Measurements from ENCODE around the gene SMOC2. TPM values are rescaled to one million over a fixed set of nuclear protein-coding genes. Genes with fewer than 3 reads are reported as not detected.

The SMOC2 gene, protein sequence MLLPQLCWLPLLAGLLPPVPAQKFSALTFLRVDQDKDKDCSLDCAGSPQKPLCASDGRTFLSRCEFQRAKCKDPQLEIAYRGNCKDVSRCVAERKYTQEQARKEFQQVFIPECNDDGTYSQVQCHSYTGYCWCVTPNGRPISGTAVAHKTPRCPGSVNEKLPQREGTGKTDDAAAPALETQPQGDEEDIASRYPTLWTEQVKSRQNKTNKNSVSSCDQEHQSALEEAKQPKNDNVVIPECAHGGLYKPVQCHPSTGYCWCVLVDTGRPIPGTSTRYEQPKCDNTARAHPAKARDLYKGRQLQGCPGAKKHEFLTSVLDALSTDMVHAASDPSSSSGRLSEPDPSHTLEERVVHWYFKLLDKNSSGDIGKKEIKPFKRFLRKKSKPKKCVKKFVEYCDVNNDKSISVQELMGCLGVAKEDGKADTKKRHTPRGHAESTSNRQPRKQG
- 100 to 1,000 TPM in 4 of 12 donors, 10 to 100 TPM in 7, not detected in 1; 59.8 to 133 (median 90.2) TPM for polyA plus RNA-seq (ENCODE audit: insufficient read length in 12 of 12)
- long read RNA-seq, donor 1, partial matches to known transcripts: 0 of 2 reads
- long read RNA-seq, donor 1, other reads (novel, unspliced or antisense): 0 of 2 reads
- long read RNA-seq, donor 2, transcript SMOC2-202 (13 exons, 3,117 nt): major isoform, 9 of 17 reads
- long read RNA-seq, donor 2, partial matches to known transcripts: 8 of 17 reads
- long read RNA-seq, donor 2, other reads (novel, unspliced or antisense): 0 of 17 reads
- long read RNA-seq, donor 3, transcript SMOC2-202 (13 exons, 3,117 nt): major isoform, 11 of 12 reads
- long read RNA-seq, donor 3, partial matches to known transcripts: 0 of 12 reads
- long read RNA-seq, donor 3, other reads (novel, unspliced or antisense): 0 of 12 reads
- long read RNA-seq, donor 4, transcript SMOC2-202 (13 exons, 3,117 nt): major isoform, 8 of 13 reads
- long read RNA-seq, donor 4, partial matches to known transcripts: 5 of 13 reads
- long read RNA-seq, donor 4, other reads (novel, unspliced or antisense): 0 of 13 reads
- long read RNA-seq, donor 5, transcript SMOC2-202 (13 exons, 3,117 nt): major isoform, 14 of 22 reads
- long read RNA-seq, donor 5, partial matches to known transcripts: 6 of 22 reads
- long read RNA-seq, donor 5, other reads (novel, unspliced or antisense): 0 of 22 reads
- long read RNA-seq, donor 6, transcript SMOC2-202 (13 exons, 3,117 nt): major isoform, 13 of 28 reads
- long read RNA-seq, donor 6, partial matches to known transcripts: 13 of 28 reads
- long read RNA-seq, donor 6, other reads (novel, unspliced or antisense): 0 of 28 reads
- long read RNA-seq, donor 7, transcript SMOC2-202 (13 exons, 3,117 nt): major isoform, 7 of 13 reads
- long read RNA-seq, donor 7, partial matches to known transcripts: 6 of 13 reads
- long read RNA-seq, donor 7, other reads (novel, unspliced or antisense): 0 of 13 reads
- long read RNA-seq, donor 8, transcript SMOC2-202 (13 exons, 3,117 nt): major isoform, 20 of 27 reads
- long read RNA-seq, donor 8, partial matches to known transcripts: 7 of 27 reads
- long read RNA-seq, donor 8, other reads (novel, unspliced or antisense): 0 of 27 reads
- long read RNA-seq, donor 9, transcript SMOC2-202 (13 exons, 3,117 nt): major isoform, 11 of 34 reads
- long read RNA-seq, donor 9, partial matches to known transcripts: 22 of 34 reads
- long read RNA-seq, donor 9, other reads (novel, unspliced or antisense): 0 of 34 reads
- long read RNA-seq, donor 10, transcript SMOC2-202 (13 exons, 3,117 nt): major isoform, 12 of 13 reads
- long read RNA-seq, donor 10, partial matches to known transcripts: 0 of 13 reads
- long read RNA-seq, donor 10, other reads (novel, unspliced or antisense): 0 of 13 reads
- long read RNA-seq, donor 11, transcript SMOC2-202 (13 exons, 3,117 nt): major isoform, 29 of 44 reads
- long read RNA-seq, donor 11, partial matches to known transcripts: 13 of 44 reads
- long read RNA-seq, donor 11, other reads (novel, unspliced or antisense): 0 of 44 reads

DNA sequence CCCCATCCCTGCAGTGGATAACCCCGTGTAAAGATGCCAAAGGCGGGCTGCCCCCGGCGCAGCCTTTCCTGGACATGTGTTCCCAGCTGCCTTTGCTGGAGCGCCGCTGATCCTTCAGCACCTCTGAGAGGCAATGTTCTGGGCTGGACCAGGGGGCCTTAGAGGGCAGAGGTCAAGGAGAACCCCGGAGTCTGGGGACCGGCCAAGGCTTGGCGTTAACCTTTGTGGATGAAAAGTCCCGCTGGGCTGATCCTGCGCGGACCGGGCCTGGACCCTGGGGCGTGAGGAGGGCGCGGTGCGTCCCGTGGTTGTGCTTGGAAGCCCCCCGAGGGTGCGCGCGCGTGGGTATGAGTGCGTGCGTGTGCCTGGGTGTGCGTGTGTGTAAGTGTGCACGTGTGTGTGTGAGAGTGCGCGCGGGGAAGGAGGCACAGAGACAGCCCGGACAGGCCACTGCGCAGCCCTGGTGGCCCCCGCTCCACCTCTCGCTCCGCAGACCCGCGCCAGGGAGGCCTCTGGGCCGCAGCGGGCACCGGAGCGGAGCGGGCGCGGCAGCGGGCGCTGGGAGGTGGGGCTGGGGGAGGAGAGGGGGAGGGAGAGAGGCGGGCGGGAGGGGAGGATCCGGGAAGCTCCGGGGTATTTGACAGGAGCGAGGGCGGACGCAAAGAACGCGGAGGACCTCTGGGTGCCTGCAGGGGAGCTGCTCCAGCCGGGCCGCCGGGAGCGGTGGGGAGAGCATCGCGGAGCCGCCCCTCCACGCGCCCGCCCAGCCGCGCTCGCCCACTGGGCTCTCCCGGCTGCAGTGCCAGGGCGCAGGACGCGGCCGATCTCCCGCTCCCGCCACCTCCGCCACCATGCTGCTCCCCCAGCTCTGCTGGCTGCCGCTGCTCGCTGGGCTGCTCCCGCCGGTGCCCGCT is at the start of gene SMOC2:
SMOC2 (plus strand) TSS at position 665 of the 914 bp plus-strand sequence; CDS start at position 852, 187 bp downstream.
- peak; percentile 51 for DNase-seq

DNA sequence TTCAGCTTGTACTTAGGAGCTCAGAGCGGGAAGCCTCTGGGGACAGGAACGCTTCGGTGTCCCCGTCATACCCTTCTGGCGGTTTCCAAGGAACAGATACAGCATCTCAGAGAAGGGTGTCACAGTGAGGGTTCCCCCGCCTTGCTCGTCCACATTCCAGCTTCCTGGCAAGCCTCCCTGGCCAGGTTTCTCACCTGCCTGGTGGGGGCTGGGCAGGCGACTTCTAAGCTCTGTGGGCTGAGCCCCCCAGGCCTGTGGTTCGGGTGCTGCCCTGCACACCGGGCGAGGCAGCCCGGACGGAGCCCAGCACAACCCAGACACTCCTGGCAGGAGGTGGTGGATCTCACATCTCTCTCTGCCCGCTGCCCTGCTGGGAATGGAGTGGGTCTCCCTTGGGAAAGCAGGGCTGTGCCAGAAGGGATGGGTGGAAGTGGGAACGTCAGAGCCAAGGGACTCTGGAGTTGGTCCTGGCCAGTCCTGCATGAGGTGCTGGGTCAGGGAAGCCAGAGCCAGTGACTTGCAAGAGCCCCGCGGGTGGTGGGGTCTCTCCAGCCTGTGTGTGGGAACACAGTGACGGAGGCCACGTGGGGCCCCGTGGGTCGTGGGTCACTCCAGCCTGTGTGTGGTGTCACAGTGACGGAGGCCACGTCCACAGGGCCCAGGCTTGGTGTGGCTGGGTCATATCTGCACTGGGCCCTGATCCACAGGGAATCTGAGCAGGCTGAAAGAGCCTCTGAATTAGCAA is 47.7 kb upstream of the SMOC2 start:
- no peak for DNase-seq

DNA sequence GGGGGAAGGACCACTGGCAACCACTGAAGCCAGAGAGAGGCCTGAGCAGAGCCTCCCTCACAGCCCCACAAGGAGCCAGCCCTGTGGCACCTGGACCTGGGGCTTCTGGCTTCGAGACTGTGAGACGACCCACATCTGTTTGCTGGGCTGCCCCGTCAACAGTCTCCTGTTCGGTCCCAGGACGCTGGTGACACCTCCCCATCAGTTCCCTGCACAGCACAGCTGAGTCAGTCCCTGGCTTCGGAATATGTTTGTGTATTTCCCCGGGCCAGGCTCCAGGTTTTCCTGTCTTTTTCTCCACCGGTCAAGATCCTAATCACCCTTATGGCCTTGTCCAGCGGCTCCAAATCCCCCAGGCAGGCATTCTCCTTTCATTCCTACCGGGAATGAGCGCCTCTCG is 46.4 kb upstream of the SMOC2 start:
- no peak for DNase-seq

DNA sequence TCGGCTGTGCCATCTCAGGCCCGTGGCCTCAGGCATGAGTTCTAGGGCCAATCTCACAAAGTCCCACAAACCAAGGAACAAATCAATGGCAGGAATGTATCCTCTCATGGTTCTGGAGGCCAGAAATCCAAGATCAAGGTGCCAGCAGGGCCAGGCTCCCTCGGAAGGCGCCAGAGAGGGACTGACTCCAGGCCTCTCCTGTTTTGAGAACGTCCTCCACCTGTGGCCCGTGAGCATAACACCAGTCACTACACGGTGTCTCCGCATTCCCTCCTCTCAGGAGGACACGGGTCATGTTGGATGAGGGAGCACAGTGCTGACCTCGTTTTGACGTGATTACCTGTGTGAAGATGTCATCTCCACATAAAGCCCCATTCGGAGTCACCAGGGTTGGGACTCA is 45.0 kb upstream of the SMOC2 start:
- no peak for DNase-seq

DNA sequence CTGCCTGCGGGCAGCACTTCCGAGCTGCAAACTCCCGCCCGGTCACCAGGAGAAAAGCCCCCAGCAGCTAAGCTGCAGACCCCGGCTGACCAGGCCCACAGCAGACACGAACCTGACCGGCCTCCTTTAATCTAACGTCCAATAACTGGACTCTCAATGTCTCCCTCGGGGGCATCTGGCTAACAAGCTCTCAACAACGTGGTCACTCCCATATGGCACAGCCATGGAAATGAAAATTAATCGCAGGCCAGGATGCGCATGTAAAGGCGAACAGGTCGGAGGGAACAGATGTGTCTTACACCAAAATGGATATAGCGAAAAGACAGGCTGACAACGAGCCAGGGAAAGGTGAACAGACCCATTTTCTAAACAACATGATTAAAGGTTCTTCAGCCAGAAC is 44.4 kb upstream of the SMOC2 start:
- DNase-seq: no peak

DNA sequence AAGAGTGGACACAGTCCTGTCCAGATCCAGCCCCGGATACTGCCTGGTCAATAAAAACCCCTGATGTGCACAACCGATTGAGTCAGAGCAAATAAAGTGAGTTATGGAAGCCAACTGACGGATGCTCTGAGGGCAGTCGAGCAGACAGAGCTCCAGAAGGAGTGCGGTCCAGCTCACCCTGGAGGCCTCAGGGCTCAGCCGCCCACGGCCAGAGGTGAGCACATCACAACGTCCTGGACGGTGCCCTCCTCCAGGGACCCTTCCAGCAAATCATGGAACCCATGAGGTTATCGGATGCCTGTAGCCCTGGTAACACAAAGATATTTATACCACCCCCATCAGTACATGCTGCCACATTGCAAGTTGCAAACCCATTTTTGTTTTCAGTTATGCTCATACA is 44.0 kb upstream of the SMOC2 start:
- DNase-seq: no peak

DNA sequence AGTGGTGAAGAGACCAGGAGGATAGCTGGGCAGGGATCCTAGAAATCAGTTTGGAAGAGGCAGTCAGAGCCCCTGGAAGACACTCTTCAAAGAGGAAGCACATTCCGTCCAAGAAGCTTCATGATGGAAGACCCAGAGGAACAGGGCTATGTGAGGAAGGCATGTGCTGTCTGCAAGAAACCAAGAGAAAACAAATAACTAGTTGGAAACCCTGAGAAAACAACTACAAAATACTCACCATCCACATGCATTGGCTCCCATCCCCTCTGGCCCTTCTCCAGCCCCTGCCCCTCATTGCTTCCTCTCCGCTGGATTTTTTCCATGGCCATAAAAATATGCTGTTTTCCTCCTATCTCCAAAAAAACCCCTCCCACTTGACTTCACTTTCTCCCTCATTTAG is 40.9 kb upstream of the SMOC2 start:
- peak; percentile 66 for DNase-seq

DNA sequence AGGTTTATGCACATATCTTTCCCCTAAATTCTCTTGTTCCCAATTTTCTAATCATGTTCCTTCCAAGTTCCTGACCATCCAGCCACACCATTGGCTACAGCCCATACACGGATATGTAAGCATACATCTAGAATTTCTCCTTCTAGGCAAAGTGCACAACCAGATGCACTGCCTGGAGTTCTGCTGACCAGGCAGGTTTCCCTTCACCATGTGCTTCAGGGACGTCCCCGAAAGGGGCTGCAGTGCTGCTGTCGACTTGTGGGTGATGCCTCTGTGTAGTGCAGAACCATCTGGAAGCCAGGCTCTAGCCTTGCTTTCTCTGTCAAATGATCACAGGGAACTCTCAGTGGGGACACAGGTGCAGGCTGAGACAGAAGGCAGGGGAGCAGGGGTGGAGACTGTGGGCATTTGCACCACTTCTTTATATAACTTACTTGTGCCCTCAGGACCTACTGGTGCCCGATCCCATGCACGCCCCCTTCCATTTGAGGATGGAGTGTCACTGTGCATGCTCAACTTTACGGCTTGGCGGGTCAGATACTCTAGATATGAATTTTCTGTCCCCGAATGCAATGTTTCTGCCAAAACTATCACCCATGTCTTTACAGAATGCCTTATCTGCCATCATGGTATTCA is 37.5 kb upstream of the SMOC2 start:
- no peak for DNase-seq

DNA sequence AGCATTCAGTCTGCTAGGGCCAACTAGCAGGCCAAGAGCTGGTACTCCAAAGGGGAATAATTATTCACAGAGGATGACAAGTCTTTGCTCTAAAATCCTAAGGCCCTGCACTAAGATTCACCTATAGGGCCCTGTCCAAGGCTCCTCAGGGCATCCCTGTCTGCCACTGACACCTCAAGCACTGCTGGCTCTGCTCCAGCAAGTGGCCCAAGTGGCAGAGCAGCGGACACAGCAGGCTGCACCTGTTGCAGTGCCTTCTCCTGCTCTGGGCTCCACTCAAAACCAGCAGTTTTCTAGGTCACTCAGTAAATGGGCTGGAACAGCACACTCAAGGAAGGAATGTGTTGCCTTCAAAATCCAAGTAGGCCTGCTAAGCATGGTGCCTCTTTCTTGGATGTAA is 36.4 kb upstream of the SMOC2 start:
- DNase-seq: no peak

DNA sequence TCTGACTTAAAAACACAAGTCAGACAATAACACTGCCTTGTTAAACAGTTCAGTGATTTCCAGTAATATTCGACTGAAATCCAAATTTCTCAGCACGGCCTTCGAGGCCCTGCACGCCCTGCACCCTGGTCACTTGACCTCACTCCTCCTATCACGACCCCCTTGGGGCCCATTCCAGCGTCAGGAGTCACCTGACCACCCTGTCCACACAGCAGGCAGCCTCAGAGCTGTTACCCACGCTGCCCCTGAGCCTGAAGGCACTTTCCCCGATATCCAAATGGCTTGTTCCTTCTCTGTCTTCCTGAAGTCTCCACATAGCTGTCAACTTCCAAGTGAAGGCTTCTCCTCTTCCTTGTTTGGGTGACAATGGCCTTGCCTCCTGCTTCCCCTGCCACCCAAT is 33.1 kb upstream of the SMOC2 start:
- no peak for DNase-seq

DNA sequence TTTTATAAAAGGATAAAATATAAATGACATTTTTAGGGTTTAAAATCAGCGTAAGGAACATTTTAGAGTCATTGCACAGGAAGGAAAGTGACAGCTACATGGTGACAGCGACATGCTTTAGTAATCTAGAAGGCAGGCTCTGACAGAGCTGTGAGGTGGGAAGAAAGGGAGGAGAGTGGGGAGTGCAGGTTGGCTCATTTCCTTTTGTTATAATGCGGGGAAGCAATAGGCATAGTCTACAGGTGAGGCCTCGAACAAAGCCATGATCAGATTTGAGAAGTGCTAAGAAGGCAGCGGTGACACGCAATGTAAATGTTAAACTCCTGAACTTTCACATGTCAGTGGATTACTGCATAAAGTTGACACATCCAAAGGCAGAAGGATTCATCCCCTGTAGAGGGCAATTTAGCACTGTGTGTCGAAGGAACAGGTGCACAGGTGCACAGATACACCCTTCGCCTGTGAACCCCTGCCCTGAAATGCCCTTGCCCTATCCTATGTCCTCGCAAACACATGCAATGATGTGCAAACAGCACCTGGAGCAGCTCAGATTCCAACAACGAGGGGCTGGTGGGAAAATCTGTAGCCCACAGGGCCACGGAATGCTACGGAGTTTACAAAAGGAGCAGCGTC is 32.4 kb upstream of the SMOC2 start:
- DNase-seq: no peak

DNA sequence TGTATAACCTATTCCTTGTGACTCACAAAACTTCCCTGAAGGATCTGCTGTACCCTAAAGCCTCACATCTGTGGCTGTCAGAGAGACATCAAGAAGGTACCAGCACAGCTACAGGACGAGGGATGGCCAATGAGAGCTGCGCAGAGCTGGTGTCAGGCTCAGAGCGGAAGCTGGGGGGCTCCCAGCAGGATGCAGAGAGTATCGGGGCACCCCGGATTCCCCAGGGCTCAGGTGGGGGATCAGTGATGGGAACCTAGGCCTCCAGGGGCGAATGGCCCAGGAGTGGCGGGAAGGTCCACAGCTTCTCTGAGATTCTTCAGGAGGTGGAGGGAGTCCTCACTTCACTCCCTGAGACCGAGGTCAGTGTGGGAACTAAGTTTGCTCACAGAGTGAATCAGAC is 30.9 kb upstream of the SMOC2 start:
- DNase-seq: no peak

DNA sequence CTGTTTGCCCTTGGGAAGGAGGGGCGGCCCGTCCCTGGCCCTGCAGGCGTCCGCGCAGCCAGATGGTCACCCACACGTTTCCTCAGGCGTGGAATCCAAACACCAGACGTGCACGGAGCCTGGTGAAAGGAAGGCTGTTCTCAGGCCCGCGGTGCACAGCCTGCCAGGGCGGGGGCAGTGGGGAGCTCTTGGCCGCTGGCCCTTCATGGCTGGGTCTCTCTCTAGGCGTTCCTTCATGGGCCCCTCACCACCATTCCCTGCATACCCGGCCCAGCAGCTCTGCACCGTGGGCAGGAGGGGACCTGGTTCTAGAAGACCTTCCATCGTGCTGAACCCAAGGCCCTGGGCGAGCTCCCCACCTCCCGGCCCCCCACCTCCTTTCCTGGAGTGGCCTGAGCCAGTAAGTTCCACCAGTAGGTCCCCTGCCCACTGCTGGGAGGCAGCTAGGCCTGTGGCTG is 30.4 kb upstream of the SMOC2 start:
- DNase-seq: no peak

DNA sequence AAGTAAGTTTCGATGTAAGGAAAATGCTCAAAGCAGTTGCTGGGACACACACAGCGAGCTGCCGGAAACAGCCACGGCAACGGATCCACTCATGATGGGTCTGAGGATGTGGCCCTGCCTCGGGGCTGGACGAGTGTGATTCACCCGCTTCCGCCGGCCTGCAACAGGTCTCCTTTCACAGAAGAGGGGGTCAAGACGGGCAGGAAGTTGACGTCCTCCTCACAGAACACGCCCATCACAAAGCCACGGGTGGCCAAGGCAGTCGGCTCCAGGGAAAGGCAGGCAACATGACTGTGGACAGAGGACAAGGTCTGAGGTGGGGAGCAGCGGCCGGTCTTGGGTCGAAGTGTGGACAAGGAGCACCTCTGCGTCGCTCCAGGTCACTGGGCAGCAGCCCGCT is 29.9 kb upstream of the SMOC2 start:
- DNase-seq: no peak

DNA sequence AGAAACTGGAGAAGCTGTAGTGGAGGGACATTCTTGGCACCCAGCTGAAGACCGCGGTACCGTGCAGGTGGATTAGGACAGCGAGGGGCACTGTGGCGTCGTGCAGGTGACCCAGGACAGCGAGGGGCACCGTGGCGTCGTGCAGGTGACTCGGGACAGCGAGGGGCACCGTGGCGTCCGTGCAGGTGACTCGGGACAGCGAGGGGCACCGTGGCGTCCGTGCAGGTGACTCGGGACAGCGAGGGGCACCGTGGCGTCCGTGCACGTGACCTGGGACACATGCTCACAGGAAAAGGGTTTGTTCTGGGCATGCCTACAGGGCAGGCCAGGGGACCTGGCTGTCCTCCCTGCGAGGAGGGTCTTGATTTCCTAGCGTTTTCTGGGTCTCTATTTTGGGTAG is 29.2 kb upstream of the SMOC2 start:
- no peak for DNase-seq

DNA sequence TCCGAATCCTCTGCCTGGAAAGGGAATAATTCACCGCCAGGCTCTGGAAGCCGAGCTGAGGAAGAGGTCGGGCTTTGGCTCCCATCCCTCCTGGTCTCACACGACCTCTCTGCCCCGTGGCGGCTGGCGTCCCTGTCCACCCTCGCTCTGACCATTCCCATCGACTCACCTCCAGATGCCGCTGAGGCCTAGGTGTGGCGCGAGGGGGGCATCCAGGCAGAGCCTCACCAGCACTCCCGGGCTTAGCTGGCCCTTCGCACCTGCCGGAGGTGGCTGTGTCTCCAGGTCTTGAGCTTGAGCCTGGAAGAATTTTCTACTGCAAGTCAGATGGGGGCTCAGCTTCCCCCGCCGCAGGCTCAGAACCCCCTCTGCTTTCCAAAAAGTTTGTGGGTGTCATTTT is 28.5 kb upstream of the SMOC2 start:
- no peak for DNase-seq

DNA sequence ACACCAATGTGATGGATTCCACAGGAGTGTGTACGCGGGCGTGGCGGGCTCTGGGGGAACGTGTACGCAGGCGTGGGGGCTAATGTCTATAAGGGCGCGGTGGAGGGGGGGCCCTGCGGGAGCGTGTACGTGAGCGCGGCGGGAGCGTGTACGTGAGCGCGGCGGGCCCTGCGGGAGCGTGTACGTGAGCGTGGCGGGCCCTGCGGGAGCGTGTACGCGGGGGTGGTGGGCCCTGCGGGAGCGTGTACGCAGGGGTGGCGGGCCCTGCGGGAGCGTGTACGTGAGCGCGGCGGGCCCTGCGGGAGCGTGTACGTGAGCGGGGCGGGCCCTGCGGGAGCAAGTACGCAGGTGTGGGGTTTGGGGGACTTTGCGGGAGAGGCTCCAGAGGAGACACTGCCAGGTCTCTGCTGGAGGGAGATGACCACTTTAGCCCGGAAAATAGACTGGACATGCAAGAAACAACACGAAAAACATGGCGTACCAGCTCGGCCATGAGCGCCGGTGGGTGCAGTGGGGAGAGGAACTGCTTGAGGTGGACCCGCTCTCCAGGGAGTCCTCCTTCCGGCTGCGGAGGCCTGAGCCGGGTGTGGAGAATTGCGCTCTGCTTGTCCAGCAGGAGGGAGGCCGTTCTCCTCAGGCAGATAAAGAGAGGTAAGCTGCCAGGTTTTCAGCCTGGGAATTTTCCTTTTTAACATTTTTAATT is 27.8 kb upstream of the SMOC2 start:
- DNase-seq: no peak

Measured in muscle of arm (tissue), 14 donors.